Lung (tissue), 12 donors: ENCODE data around the gene ARIH1. TPM values are rescaled to one million over a fixed set of nuclear protein-coding genes. Genes with fewer than 3 reads are reported as not detected.

ENCODE experiments used
- ATAC-seq: fragments of 200-7000 bp; cut with Tn5 transposase; one replicate; pipeline ENCODE4 v1.9.1; 2020; ENCODE audit warnings: moderate number of reproducible peaks; ENCODE audit not compliant: insufficient read depth, low FRiP score
- DNase-seq, 3 donors: peaks; one replicate each; pipeline ENCODE4 v3.0.0-alpha.2; 2013 to 2017
- H3K27ac ChIP-seq, 2 donors: one replicate each; pipeline ENCODE4 v1.5.1; 2013; ENCODE audit warnings: mild to moderate bottlenecking in 2 of 2, moderate library complexity in 2 of 2, control low read depth in 1 of 2, inconsistent platforms in 1 of 2, low read depth in 1 of 2, low read length in 1 of 2
- H3K27me3 ChIP-seq, 3 donors: one replicate each; pipeline ENCODE4 v1.5.1; 2013; ENCODE audit warnings: low read length in 2 of 3; ENCODE audit not compliant: control insufficient read depth in 3 of 3, insufficient read depth in 3 of 3
- H3K36me3 ChIP-seq, 4 donors: one replicate each; pipeline ENCODE4 v1.5.1; 2013; ENCODE audit warnings: low read length in 4 of 4, mild to moderate bottlenecking in 1 of 4, moderate library complexity in 1 of 4; ENCODE audit not compliant: control insufficient read depth in 4 of 4, insufficient read depth in 4 of 4
- H3K4me1 ChIP-seq, 5 donors: one replicate each; pipeline ENCODE4 v1.5.1; 2013; ENCODE audit warnings: low read length in 5 of 5, mild to moderate bottlenecking in 2 of 5, moderate library complexity in 1 of 5; ENCODE audit not compliant: control insufficient read depth in 5 of 5, insufficient read depth in 5 of 5
- H3K4me3 ChIP-seq: one replicate; pipeline ENCODE4 v1.5.1; 2013; ENCODE audit warnings: mild to moderate bottlenecking, control low read depth, moderate library complexity
- H3K9ac ChIP-seq, 2 donors: one replicate each; pipeline ENCODE4 v1.5.1; 2013; ENCODE audit warnings: low read length in 2 of 2, control low read depth in 1 of 2; ENCODE audit not compliant: insufficient read depth in 1 of 2
- H3K9me3 ChIP-seq, 4 donors: one replicate each; pipeline ENCODE4 v1.5.1; 2013; ENCODE audit warnings: low read length in 3 of 4, mild to moderate bottlenecking in 1 of 4, moderate library complexity in 1 of 4; ENCODE audit not compliant: control insufficient read depth in 4 of 4, insufficient read depth in 3 of 4
- CTCF ChIP-seq: IDR thresholded peaks from 2 replicates; pipeline ENCODE4 v1.5.1; 2012; ENCODE audit warnings: mild to moderate bottlenecking; ENCODE audit errors: control extremely low read depth, extremely low read depth
- WGBS, 2 donors: extraction: QIAGEN DNeasy Blood & Tissue Kit; methylation state at CpG; one replicate each; pipeline ENCODE4 v1.1.7; 2013; 5-methylcytosine and 5-hydroxymethylcytosine counted together
- polyA plus RNA-seq, 2 donors: library from polyadenylated mRNA; stranded (reverse); fragments of 200-250 nt; gene quantifications; one replicate each; pipeline ENCODE4 v1.2.1, GENCODE V29; 2013
- total RNA-seq, 2 donors: library from RNA; depleted of rRNA in 1 of 2; stranded (reverse); fragments of >200 nt in 1 of 2; gene quantifications; one replicate each; pipeline ENCODE4 v1.2.1, GENCODE V29; 2014 to 2021
- donor health status: control.
- donor health status: control.
- donor health status: Bipolar disorder and iron deficiency.
- donor health status: healthy.
- donor health status: DM: yes; HTN: yes; CAD: no.

Gene ARIH1
- total and polyA plus RNA-seq, 4 donors, result 18.8 to 131 (median 66.0) TPM

GRCh38 chr15:72489943-72490554, 15.9 kb downstream of the ARIH1 start:
- peaks cover 0 to 6% (median 2%) of the 10 kb centered on the region in 4 donors for H3K36me3 ChIP-seq
- H3K27me3 ChIP-seq, result no peaks in the 10 kb centered on the region
- TF ChIP-seq CTCF, result no peak
- H3K4me3 ChIP-seq, result no peak overlapping the region
- no peak for ATAC-seq
- WGBS, 2 donors, result 96% methylated on average over 7 of the region's 7 CpGs
- no peaks in the 10 kb centered on the region for H3K9me3 ChIP-seq
- H3K9ac ChIP-seq, result no peak overlapping the region
- H3K27ac ChIP-seq, result no peak overlapping the region
- H3K4me1 ChIP-seq, result peaks cover 0 to 36% (median 3%) of the 10 kb centered on the region in 5 donors
- no peak for DNase-seq

- Histone ChIP-seq H3K4me1 (peaks cover 0 to 31% (median 8%) of the 10 kb centered on the region in 5 donors), H3K36me3 (peaks cover 0 to 5% (median under 1%) of the 10 kb centered on the region in 4 donors), H3K27me3 (no peaks in the 10 kb centered on the region), H3K9ac (no peak overlapping the region), H3K9me3 (no peaks in the 10 kb centered on the region), H3K27ac (no peak overlapping the region), H3K4me3 (no peak overlapping the region)
- ATAC-seq (no peak), DNase-seq (no peak)
- WGBS, 2 donors, result 37 to 45% methylated on average over 2 of the region's 2 CpGs
- no peak for TF ChIP-seq CTCF
Measured at GRCh38 chr15:72491768-72492167, 17.6 kb downstream of the ARIH1 start.

- Histone ChIP-seq H3K9ac (no peak overlapping the region), H3K9me3 (no peaks in the 10 kb centered on the region), H3K36me3 (peaks cover 0 to 5% (median under 1%) of the 10 kb centered on the region in 4 donors), H3K27ac (no peak overlapping the region), H3K4me1 (peaks cover 0 to 31% (median 9%) of the 10 kb centered on the region in 5 donors), H3K4me3 (no peak overlapping the region), H3K27me3 (no peaks in the 10 kb centered on the region)
- ATAC-seq, result no peak
- no peak for TF ChIP-seq CTCF
- no peak for DNase-seq
Measured at GRCh38 chr15:72492733-72493132, 18.6 kb downstream of the ARIH1 start.

- TF ChIP-seq CTCF, result no peak
- no peak overlapping the region for H3K4me3 ChIP-seq
Measured at GRCh38 chr15:72493220-72493619, 19.1 kb downstream of the ARIH1 start.

More at GRCh38 chr15:72493220-72493619, 19.1 kb downstream of the ARIH1 start:
- DNase-seq (no peak), ATAC-seq (no peak)
- Histone ChIP-seq H3K27ac (no peak overlapping the region), H3K9ac (peak overlapping the region in 1 of 2 donors; percentile 7), H3K4me1 (peaks cover 0 to 31% (median 9%) of the 10 kb centered on the region in 5 donors), H3K27me3 (no peaks in the 10 kb centered on the region), H3K36me3 (peaks cover 0 to 5% (median under 1%) of the 10 kb centered on the region in 4 donors), H3K9me3 (no peaks in the 10 kb centered on the region)
- 68 to 88% methylated on average over 2 of the region's 2 CpGs for WGBS, 2 donors
